Measurements from ENCODE around the gene RPS6KB2.

GRCh38 chr11:67458266-67458665 lies 30.0 kb downstream of the RPS6KB2 start:
- TF ChIP-seq ARID3A (IDR thresholded peaks at IDR 0.05; ENCODE audit: borderline replicate concordance, low read depth, low read length) = no peak
- no peak for TF ChIP-seq ZBTB49 (CRISPR knock-in tag; IDR thresholded peaks at IDR 0.05; ENCODE audit: borderline replicate concordance)
- TF ChIP-seq, protein P1, sequence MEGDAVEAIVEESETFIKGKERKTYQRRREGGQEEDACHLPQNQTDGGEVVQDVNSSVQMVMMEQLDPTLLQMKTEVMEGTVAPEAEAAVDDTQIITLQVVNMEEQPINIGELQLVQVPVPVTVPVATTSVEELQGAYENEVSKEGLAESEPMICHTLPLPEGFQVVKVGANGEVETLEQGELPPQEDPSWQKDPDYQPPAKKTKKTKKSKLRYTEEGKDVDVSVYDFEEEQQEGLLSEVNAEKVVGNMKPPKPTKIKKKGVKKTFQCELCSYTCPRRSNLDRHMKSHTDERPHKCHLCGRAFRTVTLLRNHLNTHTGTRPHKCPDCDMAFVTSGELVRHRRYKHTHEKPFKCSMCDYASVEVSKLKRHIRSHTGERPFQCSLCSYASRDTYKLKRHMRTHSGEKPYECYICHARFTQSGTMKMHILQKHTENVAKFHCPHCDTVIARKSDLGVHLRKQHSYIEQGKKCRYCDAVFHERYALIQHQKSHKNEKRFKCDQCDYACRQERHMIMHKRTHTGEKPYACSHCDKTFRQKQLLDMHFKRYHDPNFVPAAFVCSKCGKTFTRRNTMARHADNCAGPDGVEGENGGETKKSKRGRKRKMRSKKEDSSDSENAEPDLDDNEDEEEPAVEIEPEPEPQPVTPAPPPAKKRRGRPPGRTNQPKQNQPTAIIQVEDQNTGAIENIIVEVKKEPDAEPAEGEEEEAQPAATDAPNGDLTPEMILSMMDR (IDR thresholded peaks at IDR 0.05 in 2 of 3, conservative IDR thresholded peaks at IDR 0.05 in 1 of 3; ENCODE audit: insufficient read depth in 2 of 3, low read depth in 1 of 3, low read length in 3 of 3) = no peak
- TF ChIP-seq CHD4 (IDR thresholded peaks at IDR 0.05; ENCODE audit: insufficient read depth, insufficient replicate concordance, low read depth, low read length, poor library complexity, severe bottlenecking) = no peak

Measured in K562 (cell line).